Panc1 (cell line): ENCODE results near the gene COQ9. TPM values are rescaled to one million over a fixed set of nuclear protein-coding genes. Genes with fewer than 3 reads are reported as not detected.

ENCODE experiments used
- ATAC-seq: fragments of 200-7000 bp; cut with Tn5 transposase; 2 replicates; pipeline ENCODE4 v1.9.1; 2020; ENCODE audit warnings: mild to moderate bottlenecking, moderate library complexity
- BruUV-seq: library from RNA; stranded (reverse); fragments of 400-500 nt; replicated peaks from 2 replicates; lab custom pipeline; 2021; lab: Mats Ljungman, UMichigan
- CTCF ChIA-PET: fragments of 300-600 bp; sonication (Branson Sonifier 250); formaldehyde crosslinking; loops from one replicate; lab custom pipeline; 2022; ENCODE audit warnings: antibody characterized with exemption; lab: Charles Lee
- POLR2A ChIA-PET: fragments of 300-600 bp; sonication (Branson Sonifier 250); formaldehyde crosslinking; loops from one replicate; lab custom pipeline; 2022; ENCODE audit warnings: antibody characterized with exemption; lab: Charles Lee
- DNase-seq: peaks from one replicate; pipeline ENCODE4 v3.0.0-alpha.2; 2010; ENCODE audit warnings: low read depth, low spot score
- H3K27ac ChIP-seq: 2 replicates; pipeline ENCODE4 v1.5.1; 2011; ENCODE audit warnings: mild to moderate bottlenecking, low read length, inconsistent platforms
- H3K27me3 ChIP-seq: fragments of 200-500 bp; sonication (Bioruptor generic); 2 replicates; pipeline ENCODE4 v1.6.0; 2014; ENCODE audit warnings: low read length, inconsistent platforms; ENCODE audit not compliant: control insufficient read depth, insufficient read depth
- H3K36me3 ChIP-seq: fragments of 200-500 bp; sonication (Bioruptor generic); 2 replicates; pipeline ENCODE4 v1.5.1; 2014; ENCODE audit warnings: inconsistent platforms, mild to moderate bottlenecking, low read length, moderate library complexity; ENCODE audit not compliant: control insufficient read depth, insufficient read depth
- H3K4me1 ChIP-seq: 2 replicates; pipeline ENCODE4 v1.5.1; 2011; ENCODE audit warnings: inconsistent platforms, mild to moderate bottlenecking, low read length, moderate library complexity; ENCODE audit not compliant: control insufficient read depth, insufficient read depth
- H3K4me3 ChIP-seq, 2 experiments: 2 replicates each; pipeline ENCODE4 v1.5.1; 2011 to 2012; ENCODE audit warnings: low read depth in 2 of 2, low read length in 2 of 2, mild to moderate bottlenecking in 2 of 2, inconsistent platforms in 1 of 2, moderate library complexity in 1 of 2
- H3K9me3 ChIP-seq: fragments of 200-500 bp; sonication (Bioruptor generic); 2 replicates; pipeline ENCODE4 v1.5.1; 2014; ENCODE audit warnings: low read depth, mild to moderate bottlenecking, inconsistent platforms, low read length, moderate library complexity; ENCODE audit not compliant: control insufficient read depth, insufficient read depth
- POLR2AphosphoS5 ChIP-seq: IDR thresholded peaks from 2 replicates; pipeline ENCODE4 v1.6.1; 2012; ENCODE audit warnings: mild to moderate bottlenecking, low read depth, low read length, moderate library complexity
- SIN3A ChIP-seq: IDR thresholded peaks from 2 replicates; pipeline ENCODE4 v1.6.1; 2012; ENCODE audit warnings: low read depth, mild to moderate bottlenecking, low read length, moderate library complexity, borderline replicate concordance; ENCODE audit not compliant: insufficient read depth
- TCF7L2 ChIP-seq: IDR thresholded peaks from 2 replicates; pipeline ENCODE4 v1.6.1; 2011; ENCODE audit warnings: mild to moderate bottlenecking, low read depth, low read length, inconsistent platforms
- in situ Hi-C: cut with HindIII; loops from 2 replicates; pipeline ENCODE4 v1.10.0; 2016; ENCODE audit warnings: low sequenced_read_pairs, low pct_unique_long_range_greater_than_20kb
- intact Hi-C: fragments of 100-400 bp; cut with micrococcal nuclease; formaldehyde crosslinking; loops from one replicate; pipeline ENCODE4 v1.10.0; 2022; ENCODE audit not compliant: unreplicated experiment
- total RNA-seq: library from RNA; stranded (reverse); gene quantifications from one replicate; pipeline ENCODE4 v1.2.1, GENCODE V29; 2021; ENCODE audit not compliant: unreplicated experiment
- TF ChIP-seq, protein P1 (sequence below): fragments of 450-650 bp; IDR thresholded peaks from 2 replicates; pipeline ENCODE4 v1.5.1; 2017; ENCODE audit warnings: mild to moderate bottlenecking
- TF ChIP-seq, protein P2 (sequence below), 2 experiments: IDR thresholded peaks; 2 replicates each; pipeline ENCODE4 v1.6.1; 2011 to 2012; ENCODE audit warnings: low read depth in 2 of 2, control low read depth in 1 of 2, low read length in 1 of 2, mild to moderate bottlenecking in 1 of 2, moderate library complexity in 1 of 2; ENCODE audit not compliant: insufficient read depth in 1 of 2

The COQ9 gene
- total RNA-seq, 1 experiment from 2014 or later = 48.5 TPM

DNA sequence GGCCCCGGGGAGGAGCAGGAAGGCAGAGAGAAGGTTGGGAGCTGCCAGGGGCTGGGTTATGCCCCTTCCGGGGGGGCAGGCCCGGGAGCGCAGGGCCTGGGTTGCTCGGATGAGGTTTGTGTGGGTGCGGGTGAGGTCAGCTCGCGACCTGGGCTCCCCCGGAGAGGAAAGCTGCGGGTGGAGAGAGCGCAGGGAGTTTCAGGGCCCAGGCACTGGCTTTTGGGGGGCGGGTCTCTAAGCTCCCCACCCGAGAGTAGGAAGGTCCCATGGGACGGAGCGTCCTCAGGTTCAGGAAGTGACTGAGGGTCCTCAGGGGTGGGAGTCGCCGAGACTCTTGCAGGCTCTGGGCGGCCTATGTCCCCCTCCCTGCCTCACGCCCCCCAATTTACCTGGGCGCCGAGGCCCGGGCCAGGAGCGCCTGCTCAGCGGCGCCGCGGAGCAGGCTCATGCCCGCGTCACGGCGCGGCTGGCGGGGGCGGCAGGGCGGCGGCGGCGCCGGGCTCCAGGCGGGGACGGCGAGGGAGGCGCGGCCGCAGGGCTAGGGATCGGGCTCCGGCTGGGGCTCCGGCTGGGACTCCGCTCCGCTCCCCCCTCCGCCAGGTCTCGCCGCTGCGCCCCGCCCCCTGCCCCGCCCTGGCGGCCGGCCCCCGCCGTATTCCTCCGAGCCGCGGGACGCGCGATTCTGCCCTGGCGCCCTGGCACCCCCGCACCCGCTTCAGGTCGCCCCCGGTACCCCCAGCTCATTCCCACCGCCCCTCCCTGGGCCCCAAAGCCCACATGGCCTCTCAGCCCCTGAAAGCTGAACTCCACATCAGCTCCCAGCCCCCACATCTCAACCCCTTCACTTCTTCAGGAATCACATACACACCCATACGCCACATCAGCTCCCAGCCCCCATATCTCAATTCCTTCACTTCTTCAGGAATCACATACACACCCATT lies 38.9 kb downstream of the COQ9 start, which contains the start of gene DOK4:
Gene DOK4, minus strand, starts transcription at position 578 of the 942 bp plus-strand sequence. CDS start 6,986 bp downstream, outside the sequence.
- Histone ChIP-seq H3K27me3 (no peaks in the 10 kb centered on the region), H3K9me3 (no peaks in the 10 kb centered on the region), H3K36me3 (no peaks in the 10 kb centered on the region), H3K4me3 (peak within 1 kb of the TSS; percentile 52 to 66), H3K27ac (no peak within 1 kb of the TSS), H3K4me1 (no peaks in the 10 kb centered on the region)
- no peak for DNase-seq
- BruUV-seq = no TSS peak
- in situ Hi-C loops = no loop called here
- POLR2A ChIA-PET = interaction anchor here (0.6 kb wide), 1 partner anchor 11 kb away, joined by 9 read pairs; no protein-coding TSS in a partner anchor
- peak; percentile 96 for ATAC-seq
- CTCF ChIA-PET = no interaction called here
- TF ChIP-seq SIN3A (no peak), TCF7L2 (no peak), POLR2AphosphoS5 (no peak)
- TF ChIP-seq, protein P1, sequence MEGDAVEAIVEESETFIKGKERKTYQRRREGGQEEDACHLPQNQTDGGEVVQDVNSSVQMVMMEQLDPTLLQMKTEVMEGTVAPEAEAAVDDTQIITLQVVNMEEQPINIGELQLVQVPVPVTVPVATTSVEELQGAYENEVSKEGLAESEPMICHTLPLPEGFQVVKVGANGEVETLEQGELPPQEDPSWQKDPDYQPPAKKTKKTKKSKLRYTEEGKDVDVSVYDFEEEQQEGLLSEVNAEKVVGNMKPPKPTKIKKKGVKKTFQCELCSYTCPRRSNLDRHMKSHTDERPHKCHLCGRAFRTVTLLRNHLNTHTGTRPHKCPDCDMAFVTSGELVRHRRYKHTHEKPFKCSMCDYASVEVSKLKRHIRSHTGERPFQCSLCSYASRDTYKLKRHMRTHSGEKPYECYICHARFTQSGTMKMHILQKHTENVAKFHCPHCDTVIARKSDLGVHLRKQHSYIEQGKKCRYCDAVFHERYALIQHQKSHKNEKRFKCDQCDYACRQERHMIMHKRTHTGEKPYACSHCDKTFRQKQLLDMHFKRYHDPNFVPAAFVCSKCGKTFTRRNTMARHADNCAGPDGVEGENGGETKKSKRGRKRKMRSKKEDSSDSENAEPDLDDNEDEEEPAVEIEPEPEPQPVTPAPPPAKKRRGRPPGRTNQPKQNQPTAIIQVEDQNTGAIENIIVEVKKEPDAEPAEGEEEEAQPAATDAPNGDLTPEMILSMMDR = no peak
- TF ChIP-seq, protein P2, sequence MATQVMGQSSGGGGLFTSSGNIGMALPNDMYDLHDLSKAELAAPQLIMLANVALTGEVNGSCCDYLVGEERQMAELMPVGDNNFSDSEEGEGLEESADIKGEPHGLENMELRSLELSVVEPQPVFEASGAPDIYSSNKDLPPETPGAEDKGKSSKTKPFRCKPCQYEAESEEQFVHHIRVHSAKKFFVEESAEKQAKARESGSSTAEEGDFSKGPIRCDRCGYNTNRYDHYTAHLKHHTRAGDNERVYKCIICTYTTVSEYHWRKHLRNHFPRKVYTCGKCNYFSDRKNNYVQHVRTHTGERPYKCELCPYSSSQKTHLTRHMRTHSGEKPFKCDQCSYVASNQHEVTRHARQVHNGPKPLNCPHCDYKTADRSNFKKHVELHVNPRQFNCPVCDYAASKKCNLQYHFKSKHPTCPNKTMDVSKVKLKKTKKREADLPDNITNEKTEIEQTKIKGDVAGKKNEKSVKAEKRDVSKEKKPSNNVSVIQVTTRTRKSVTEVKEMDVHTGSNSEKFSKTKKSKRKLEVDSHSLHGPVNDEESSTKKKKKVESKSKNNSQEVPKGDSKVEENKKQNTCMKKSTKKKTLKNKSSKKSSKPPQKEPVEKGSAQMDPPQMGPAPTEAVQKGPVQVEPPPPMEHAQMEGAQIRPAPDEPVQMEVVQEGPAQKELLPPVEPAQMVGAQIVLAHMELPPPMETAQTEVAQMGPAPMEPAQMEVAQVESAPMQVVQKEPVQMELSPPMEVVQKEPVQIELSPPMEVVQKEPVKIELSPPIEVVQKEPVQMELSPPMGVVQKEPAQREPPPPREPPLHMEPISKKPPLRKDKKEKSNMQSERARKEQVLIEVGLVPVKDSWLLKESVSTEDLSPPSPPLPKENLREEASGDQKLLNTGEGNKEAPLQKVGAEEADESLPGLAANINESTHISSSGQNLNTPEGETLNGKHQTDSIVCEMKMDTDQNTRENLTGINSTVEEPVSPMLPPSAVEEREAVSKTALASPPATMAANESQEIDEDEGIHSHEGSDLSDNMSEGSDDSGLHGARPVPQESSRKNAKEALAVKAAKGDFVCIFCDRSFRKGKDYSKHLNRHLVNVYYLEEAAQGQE (IDR thresholded peaks at IDR 0.05; ENCODE audit: insufficient read depth in 1 of 2, low read depth in 2 of 2, low read length in 1 of 2) = no peak
- intact Hi-C loops = no loop called here

DNA sequence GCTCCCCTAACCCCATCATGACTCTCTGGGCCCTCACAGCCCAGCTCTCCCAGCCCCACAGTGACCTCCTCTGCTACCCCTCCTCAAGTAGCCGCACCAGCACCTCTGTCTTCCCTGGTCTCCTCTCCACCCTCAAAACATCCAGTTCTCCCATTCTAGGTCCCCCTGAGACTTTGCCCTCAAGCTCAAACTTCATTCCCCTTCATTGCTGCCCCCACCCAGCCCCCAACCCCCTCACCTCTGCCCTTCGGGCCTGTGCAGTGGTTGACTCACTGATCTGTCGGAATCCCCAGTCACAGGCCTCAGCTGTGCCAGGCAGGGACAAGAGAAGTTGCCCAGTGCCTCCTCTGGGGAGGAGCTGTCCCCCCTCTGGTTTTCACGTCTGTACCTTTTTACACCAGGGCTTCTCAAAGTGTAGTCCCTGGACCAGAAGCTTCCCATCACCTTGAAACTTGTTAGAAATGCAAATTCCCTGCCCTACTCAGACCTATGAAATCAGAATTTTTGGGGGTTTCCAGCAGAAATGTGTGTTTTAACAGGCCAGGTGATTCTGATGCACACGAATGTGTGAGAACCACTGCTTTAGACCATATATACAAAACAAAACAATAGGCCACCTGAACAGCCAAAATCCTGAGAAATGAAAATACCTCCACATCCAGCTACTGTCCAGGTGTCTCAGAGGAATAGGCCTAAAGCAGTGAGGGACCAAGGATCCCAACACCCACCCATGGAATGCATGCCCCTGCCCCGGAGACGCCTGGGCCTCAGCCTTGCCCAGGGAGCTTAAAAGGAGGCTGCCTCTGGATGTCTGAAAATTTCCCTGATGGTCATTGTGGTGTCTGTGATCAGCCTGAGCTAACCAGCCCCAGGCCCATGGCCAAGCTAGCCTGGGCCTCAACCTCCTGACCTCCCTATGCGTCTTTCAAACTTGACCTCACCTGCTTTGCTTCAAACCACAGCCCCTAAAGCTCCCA lies 39.9 kb downstream of the COQ9 start:
- no peaks in the 10 kb centered on the region for H3K9me3 ChIP-seq
- in situ Hi-C loops (no loop called here), intact Hi-C loops (no loop called here)
- peak; percentile 12; the same call in 1 of the 2 replicates for ATAC-seq
- no peaks in the 10 kb centered on the region for H3K36me3 ChIP-seq
- H3K4me3 ChIP-seq = peak overlapping the region in 1 of 2 experiments; percentile 52; a peak in 3 of 4 replicates
- no peak for DNase-seq
- H3K27me3 ChIP-seq = no peaks in the 10 kb centered on the region
- TF ChIP-seq POLR2AphosphoS5 (no peak), TCF7L2 (no peak), SIN3A (no peak)
- TF ChIP-seq, protein P2 (IDR thresholded peaks at IDR 0.05; ENCODE audit: insufficient read depth in 1 of 2, low read depth in 2 of 2, low read length in 1 of 2) = no peak
- TF ChIP-seq, protein P1 = no peak
- H3K27ac ChIP-seq = no peak overlapping the region
- BruUV-seq = no TSS peak
- POLR2A ChIA-PET = no interaction called here
- H3K4me1 ChIP-seq = no peaks in the 10 kb centered on the region
- CTCF ChIA-PET = interaction anchor here (0.6 kb wide), 2 partner anchors 9 to 155 kb away, joined by 4 to 5 read pairs; no protein-coding TSS in a partner anchor
